NCI-H1105 treated with DMSO at 0.1 percent for 48 hours (cell line): Measurements from ENCODE around the gene SF3A1.

Source experiments
- DNase-seq: peaks from one replicate; lab custom pipeline; 2025; lab: John Stamatoyannopoulos, UW

Gene SF3A1

DNA sequence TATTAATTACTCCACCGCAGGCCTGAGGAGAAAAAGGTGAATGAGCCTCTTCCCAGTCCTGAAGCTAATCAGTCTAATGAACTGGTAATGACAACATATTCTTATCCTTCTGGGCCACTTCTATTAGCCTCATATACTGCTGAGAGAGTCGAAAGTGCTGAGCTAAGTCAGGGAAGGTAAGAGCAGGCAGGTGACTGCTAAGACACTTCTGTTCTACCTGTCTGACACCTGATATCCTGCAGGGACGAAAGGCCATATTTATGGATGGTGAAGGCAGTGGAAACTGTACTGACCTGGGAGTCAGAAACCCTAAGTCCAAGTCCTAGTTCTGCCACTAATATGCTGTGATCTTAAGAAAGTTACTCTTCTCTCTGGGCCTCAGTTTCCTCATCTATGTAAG is 33.4 kb downstream of the SF3A1 start:
- DNase-seq = no peak

DNA sequence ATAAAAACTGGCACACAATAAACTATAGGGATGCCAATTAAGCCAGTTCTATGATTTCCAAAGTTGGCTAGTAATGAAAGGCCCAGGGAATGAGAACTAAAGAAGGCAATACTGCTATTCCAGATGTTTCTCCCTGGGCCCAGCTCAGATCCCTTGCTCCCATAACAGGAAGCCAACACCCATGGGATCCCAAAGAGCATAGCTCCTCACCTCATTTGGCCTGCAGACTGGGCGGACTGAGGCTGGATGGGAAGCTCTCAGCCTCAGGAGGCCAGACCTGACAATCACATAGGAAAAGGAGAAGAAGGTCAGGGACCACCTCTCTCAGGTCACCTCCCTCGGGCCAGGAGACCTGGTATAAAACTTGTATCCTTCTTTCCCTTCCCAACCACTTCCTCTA is 35.2 kb downstream of the SF3A1 start:
- DNase-seq = no peak

- no peak for DNase-seq
Measured at GRCh38 chr22:30320021-30320556, 36.6 kb downstream of the SF3A1 start.

- DNase-seq = no peak
Measured at GRCh38 chr22:30318799-30319419, 37.8 kb downstream of the SF3A1 start.

DNA sequence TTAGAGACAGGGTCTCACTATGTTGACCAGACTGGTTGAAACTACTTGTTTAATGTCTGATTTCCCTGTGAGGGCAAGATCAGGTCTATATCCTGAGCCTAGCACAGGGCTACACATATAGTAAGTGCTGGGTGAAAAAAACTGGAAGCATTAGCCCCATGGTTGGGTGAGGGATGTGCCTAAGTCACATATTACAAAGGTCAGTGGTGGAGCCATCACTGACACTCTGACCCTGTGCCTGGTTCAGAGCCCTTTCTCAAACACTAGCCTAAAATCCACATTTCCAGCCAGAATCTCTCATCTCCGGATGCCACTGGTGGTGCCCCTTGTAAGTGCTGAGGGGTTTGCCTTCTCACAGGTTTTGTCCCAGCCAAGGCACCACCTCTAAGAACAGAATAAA is 38.9 kb downstream of the SF3A1 start:
- DNase-seq = no peak

- DNase-seq = no peak
Measured at GRCh38 chr22:30315962-30316576, 40.6 kb downstream of the SF3A1 start.

DNA sequence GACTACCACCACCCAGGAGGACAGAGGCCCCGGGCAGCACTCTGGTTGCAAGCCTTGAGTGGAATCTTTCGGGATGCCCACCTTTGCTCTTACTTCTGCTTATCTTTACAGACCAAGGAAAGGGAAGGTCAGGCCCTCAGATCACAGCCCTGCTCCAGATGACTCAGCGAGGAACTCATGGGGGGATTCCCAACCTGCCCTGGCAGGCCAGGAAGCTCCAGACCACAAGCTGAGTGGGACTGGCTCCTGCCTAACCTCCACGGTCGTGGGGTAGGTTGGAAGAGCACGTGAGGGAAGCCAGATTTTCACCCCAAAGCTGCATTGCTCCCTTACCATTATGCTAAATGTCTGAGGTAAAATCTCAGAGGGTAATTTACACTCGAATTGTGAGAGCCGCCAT is 41.8 kb downstream of the SF3A1 start:
- DNase-seq = no peak

- no peak for DNase-seq
Measured at GRCh38 chr22:30313527-30314363, 42.9 kb downstream of the SF3A1 start.

DNA sequence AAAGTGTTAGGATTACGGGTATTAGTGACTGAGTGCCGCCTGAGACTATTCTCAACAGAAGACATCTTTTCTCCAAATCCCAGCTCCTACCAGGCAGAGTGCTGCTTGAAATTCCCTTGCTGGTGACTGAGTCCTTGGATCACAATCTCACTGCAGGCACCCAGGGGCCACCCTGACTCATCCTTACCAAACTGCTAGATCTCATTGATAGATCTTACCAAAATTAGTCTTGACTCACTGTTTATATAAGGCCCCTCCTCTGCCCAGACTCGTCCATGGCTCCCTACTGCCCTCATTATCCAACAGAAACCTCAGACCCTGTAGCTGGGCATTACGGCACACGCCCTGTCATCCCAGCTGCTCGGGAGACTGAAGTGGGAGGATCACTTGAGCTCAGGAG is 44.6 kb downstream of the SF3A1 start:
- no peak for DNase-seq

GRCh38 chr22:30310881-30311771 is 45.6 kb downstream of the SF3A1 start:
- no peak for DNase-seq

DNA sequence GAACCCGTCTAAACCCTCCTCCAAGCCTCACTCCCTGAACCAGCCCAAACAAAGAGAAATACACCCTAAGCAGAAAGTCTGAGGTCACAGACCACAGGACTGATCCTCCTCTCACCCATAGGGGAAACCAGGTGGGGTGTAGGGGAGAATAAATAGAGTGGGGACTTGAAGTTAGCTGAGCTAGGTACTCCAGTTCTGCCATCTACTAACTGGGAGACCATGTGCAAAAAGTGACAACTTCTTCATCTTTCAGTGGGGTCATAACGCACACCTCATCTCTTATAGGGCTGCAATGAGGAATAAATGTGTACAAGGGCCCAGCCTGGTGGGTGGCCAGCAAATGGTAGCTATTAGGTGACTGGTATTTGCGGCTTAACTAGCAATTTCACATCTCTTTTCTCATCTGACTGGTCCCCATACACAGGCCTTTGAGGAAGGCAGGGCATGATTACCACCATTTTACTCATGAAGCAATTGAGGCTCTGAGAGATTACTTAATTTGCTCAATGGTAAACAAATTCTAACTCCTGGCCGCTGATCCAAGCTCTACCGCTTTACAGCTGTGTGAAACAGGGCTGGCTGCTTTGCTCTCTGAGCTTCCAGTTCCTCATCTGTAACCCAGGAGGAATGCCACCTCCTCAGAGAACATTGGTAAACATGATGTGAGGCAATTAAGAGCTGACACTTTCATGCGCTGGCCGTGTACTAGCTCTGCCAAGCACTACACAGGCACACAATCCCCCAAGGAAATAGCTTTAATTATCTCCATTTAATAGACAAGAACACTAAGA is 46.5 kb downstream of the SF3A1 start:
- no peak for DNase-seq

DNA sequence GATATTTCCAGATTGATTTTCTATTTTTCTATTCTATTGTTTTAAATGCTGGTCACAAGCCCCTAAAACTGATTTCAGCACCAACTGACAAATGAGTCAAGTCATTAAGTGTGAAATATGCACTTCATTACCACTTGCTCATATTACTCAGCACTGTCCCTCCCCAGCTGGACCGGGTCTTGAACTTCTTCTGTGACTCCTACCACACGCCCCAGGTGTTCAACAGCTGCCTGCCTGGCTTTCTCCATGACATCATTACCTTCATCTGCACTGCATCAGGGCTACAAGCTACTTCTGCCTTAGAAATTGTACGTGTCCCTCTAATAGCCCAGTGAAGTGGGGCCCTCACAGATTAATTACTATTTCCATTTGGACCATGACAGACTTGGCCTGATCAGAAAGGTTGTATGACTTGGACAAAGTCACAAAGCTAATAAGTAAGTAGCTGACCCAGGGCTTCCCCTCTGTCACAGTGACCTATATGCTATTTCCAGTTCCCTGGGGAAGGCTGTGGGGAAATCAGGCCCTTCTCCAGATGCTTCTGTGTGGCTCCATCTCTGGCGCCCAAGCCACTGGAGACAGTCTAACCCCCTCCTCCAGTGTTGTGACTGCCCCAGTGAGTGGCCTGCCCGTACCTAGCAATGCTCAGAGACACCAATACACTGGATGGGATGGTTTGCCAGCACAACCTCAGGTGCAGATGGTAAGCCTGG is 48.0 kb downstream of the SF3A1 start:
- no peak for DNase-seq

GRCh38 chr22:30308093-30308492 is 48.6 kb downstream of the SF3A1 start:
- DNase-seq = no peak

- no peak for DNase-seq
Measured at GRCh38 chr22:30307041-30307574, 49.6 kb downstream of the SF3A1 start.

- DNase-seq = no peak
Measured at GRCh38 chr22:30306627-30307011, 50.1 kb downstream of the SF3A1 start.

DNA sequence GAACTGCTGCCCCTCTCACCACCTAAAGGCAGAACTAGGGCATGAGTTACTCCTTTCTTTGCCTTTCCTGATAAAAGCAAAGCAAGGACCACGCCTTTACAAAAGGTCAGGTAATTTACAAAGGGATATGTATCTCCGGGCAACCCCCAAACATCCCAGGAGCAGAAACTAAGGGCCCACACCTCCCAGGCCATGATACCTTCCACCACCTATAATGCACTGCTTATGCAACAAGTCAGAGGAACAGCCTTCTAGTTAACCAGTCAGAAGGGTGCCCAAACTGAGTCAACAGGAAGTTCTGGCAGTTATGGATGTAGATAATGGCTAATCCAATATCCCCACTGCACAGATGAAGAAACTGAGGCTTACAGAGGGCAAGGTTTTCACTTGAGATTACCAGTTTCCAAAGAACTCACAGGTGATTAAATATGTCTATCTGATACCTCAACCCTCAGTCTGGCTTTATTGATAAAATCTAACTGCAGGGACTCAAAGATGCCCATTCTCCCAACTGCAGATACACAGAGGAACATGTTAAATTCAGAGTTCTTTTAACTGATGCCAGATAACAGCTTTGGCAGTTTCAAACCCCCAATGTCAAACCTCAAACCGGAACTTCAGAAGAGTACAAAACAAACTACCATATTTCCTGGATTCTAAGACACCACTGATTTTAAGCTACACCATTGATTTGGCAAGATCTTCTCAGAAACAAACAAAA is 50.6 kb downstream of the SF3A1 start:
- DNase-seq = no peak

GRCh38 chr22:30305519-30305905 is 51.2 kb downstream of the SF3A1 start:
- no peak for DNase-seq

- no peak for DNase-seq
Measured at GRCh38 chr22:30304495-30305244, 52.0 kb downstream of the SF3A1 start.

- DNase-seq = no peak
Measured at GRCh38 chr22:30302810-30303138, 53.9 kb downstream of the SF3A1 start.
